PFSK-1 (cell line): Measurements from ENCODE around the gene FITM1.

Source experiments
- FOXP2 ChIP-seq: optimal IDR thresholded peaks from 2 replicates; pipeline ENCODE3; 2011; ENCODE audit warnings: borderline replicate concordance, control low read depth, inconsistent platforms; ENCODE audit not compliant: insufficient read depth; ENCODE audit errors: extremely low read length, extremely low read depth
- POLR2AphosphoS5 ChIP-seq: IDR thresholded peaks from 2 replicates; pipeline ENCODE4 v1.6.1; 2012; ENCODE audit warnings: low read depth, mild to moderate bottlenecking, control low read depth, low read length, moderate library complexity
- SIN3A ChIP-seq: IDR thresholded peaks from 2 replicates; pipeline ENCODE4 v1.6.1; 2012; ENCODE audit warnings: mild to moderate bottlenecking, low read length, moderate library complexity, borderline replicate concordance; ENCODE audit not compliant: insufficient read depth
- TAF1 ChIP-seq: IDR thresholded peaks from 2 replicates; pipeline ENCODE4 v1.6.1; 2012; ENCODE audit warnings: low read length, control low read depth, borderline replicate concordance; ENCODE audit not compliant: insufficient read depth
- TF ChIP-seq, protein P1 (sequence below), 2 experiments: IDR thresholded peaks; 2 replicates each; pipeline versions ENCODE4 v1.6.1 to v1.8.0; 2011 to 2012; ENCODE audit warnings: low read depth in 2 of 2, low read length in 2 of 2, control low read depth in 1 of 2, inconsistent platforms in 1 of 2, mild to moderate bottlenecking in 1 of 2, moderate library complexity in 1 of 2; ENCODE audit not compliant: insufficient read depth in 1 of 2

DNA sequence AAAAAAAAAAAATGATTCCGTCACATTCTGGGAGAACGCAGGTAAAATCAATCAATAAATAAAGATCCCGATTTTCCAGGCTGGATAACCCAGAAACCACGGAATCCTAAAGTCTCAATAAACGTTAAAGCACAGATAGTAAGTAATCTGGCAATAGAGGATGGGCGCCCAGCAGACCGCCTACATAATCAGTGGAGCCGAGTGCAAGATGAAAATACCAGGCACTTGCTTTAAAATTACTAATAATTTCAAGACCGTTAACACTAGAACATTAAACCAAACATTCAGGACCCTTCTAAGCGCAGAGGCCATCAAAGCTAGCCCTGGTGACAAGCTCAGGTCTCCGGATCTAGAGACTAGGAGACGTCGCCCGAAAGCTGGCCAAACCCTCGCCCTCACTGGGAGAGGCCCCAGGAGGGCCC is 17.1 kb upstream of the FITM1 start:
- TF ChIP-seq, protein P1, sequence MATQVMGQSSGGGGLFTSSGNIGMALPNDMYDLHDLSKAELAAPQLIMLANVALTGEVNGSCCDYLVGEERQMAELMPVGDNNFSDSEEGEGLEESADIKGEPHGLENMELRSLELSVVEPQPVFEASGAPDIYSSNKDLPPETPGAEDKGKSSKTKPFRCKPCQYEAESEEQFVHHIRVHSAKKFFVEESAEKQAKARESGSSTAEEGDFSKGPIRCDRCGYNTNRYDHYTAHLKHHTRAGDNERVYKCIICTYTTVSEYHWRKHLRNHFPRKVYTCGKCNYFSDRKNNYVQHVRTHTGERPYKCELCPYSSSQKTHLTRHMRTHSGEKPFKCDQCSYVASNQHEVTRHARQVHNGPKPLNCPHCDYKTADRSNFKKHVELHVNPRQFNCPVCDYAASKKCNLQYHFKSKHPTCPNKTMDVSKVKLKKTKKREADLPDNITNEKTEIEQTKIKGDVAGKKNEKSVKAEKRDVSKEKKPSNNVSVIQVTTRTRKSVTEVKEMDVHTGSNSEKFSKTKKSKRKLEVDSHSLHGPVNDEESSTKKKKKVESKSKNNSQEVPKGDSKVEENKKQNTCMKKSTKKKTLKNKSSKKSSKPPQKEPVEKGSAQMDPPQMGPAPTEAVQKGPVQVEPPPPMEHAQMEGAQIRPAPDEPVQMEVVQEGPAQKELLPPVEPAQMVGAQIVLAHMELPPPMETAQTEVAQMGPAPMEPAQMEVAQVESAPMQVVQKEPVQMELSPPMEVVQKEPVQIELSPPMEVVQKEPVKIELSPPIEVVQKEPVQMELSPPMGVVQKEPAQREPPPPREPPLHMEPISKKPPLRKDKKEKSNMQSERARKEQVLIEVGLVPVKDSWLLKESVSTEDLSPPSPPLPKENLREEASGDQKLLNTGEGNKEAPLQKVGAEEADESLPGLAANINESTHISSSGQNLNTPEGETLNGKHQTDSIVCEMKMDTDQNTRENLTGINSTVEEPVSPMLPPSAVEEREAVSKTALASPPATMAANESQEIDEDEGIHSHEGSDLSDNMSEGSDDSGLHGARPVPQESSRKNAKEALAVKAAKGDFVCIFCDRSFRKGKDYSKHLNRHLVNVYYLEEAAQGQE (IDR thresholded peaks at IDR 0.05; ENCODE audit: insufficient read depth in 1 of 2, low read depth in 2 of 2, low read length in 2 of 2): no peak
- TF ChIP-seq POLR2AphosphoS5 (no peak), SIN3A (no peak), TAF1 (no peak), FOXP2 (no peak)
